ENCODE results near the gene TOPBP1.
"Not testable (repeated sequence)": the region's sequence is repeated elsewhere in the genome, so short reads cannot be mapped to it uniquely, and the experiment has no call there.

The TOPBP1 gene

DNA sequence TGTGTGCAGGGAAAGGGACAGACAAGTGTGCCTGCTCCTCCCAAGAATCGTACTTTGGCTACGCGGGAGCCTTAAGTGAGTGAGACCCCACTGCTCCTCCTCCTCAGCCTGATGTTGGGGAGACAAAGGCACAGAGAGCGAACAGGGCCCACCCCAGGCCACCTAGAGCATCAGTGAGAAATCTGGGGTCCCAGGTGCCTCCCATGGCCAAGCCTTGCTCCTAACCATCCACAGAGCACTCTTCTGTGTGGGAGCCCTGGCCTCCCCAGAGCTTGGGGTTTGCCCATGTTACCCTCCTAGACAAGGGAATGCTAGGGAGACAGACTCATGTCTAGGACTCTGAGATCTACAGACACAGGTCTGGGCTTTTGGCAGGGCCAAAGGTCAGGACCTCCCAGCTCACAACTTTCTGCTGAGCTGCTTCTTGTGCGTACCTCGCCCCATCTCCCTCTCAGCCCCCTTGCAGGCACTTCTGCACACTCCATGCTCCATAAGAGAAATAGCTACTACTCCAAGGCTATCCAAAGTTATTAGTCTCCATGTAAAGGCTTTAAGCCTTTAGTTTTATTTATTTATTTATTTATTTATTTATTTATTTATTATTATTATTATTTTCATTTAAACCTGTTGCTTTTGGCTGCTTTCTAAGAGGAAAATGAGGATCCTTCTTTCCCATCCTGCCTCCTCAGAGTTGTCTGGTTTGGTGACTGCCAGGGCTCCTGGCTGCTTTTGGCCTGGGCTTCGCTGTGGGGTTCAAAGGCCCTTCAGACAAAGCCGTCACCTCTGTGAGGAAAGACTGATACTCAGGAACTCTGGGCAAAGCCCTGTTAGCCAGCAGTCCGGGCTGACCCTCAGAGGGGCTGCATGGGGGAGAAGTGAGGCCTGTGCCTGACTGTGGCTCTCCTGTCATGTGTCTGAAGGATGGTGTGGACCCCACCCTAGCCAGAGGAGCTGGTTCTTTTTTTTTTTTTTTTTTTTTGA is 32.8 kb upstream of the TOPBP1 start:
- Mint-ChIP-seq H3K4me1 (no peaks in the 10 kb centered on the region), H3K27ac (ENCODE audit: low read depth) (no peak overlapping the region), H3K9me3 (no peaks in the 10 kb centered on the region), H3K4me3 (no peak overlapping the region), H3K27me3 (no peaks in the 10 kb centered on the region), H3K36me3 (ENCODE audit: insufficient read depth) (peaks cover 1% of the 10 kb centered on the region)
- DNase-seq (ENCODE audit: low spot score in 2 of 2): no peak
- no peak for ATAC-seq (replicated peaks; ENCODE audit: extremely low read depth, poor library complexity, severe bottlenecking)

DNA sequence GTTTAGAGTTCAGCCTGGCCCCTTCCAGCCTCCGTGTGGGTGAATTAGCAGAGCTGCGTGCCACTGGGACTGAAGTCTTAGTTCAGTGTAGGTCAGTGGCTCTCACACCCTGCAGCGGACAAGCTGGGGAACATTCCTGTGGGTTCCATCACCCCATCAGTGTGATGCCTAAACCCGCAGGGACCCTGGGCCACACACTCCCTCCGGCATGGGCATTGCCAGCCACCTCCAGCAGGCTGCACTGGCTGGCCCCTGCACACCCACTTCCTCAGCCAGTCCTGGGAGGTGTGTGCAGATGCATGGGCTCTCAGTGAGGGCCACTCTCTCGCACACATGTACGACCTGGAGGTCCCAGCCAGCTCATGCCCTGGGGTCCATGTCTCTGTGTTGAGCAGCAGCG is 32.1 kb upstream of the TOPBP1 start:
- H3K27me3 Mint-ChIP-seq: no peaks in the 10 kb centered on the region
- no peak overlapping the region for H3K4me3 Mint-ChIP-seq
- DNase-seq (ENCODE audit: low spot score in 2 of 2): no peak
- ATAC-seq (replicated peaks; ENCODE audit: extremely low read depth, poor library complexity, severe bottlenecking): no peak
- H3K4me1 Mint-ChIP-seq: no peaks in the 10 kb centered on the region
- no peak overlapping the region for H3K27ac Mint-ChIP-seq (ENCODE audit: low read depth)
- H3K36me3 Mint-ChIP-seq (ENCODE audit: insufficient read depth): peaks cover 1% of the 10 kb centered on the region
- H3K9me3 Mint-ChIP-seq: no peaks in the 10 kb centered on the region

GRCh38 chr3:133692759-133693158 is 31.0 kb upstream of the TOPBP1 start:
- Mint-ChIP-seq H3K4me3 (no peak overlapping the region), H3K27ac (ENCODE audit: low read depth) (no peak overlapping the region), H3K9me3 (no peaks in the 10 kb centered on the region), H3K36me3 (ENCODE audit: insufficient read depth) (peaks cover 1% of the 10 kb centered on the region), H3K4me1 (no peaks in the 10 kb centered on the region), H3K27me3 (no peaks in the 10 kb centered on the region)
- DNase-seq (ENCODE audit: low spot score in 2 of 2) (no peak), ATAC-seq (replicated peaks; ENCODE audit: extremely low read depth, poor library complexity, severe bottlenecking) (no peak)

DNA sequence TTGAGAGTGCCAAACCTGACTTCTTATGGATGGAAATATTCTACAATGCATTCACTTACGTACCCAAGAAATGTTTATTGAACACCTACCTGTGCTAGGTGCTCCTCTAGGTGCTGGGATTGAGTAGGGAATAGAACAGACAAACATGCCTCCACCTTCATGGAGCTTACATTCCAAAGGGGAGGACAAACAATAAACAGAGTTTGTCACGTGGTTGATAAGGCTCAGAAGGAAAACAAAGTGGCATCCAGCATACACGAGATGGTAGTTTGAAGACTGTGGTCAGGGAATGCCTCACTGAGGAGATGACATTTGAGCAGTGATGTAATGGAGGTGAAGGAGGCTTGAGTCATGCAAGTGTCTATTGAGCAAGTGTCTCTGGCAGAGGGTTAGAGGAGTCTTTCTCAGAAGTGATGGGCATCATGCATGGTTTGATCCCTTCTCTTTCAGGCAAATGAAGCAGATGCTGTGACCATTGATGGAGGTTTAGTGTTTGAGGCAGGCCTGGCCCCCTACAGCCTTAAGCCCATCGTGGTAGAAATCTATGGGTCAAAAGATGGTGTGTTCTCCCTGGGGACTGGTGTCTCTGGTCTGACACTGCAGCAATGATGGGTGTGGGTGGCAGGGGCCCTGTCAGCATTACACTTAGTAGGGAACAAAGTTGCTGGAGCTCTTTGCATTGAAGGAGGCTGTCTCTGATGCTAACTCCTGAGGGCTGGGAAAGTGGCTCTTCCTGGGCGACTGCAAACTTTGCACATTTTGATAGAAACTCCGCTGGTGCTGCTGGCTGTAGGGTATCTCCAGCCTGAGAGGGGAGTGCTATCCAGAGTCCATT is 29.7 kb upstream of the TOPBP1 start:
- peaks cover 1% of the 10 kb centered on the region for H3K36me3 Mint-ChIP-seq (ENCODE audit: insufficient read depth)
- H3K9me3 Mint-ChIP-seq: no peaks in the 10 kb centered on the region
- H3K4me3 Mint-ChIP-seq: no peak overlapping the region
- peak overlapping the region; percentile 11 for H3K27ac Mint-ChIP-seq (ENCODE audit: low read depth)
- H3K4me1 Mint-ChIP-seq: no peaks in the 10 kb centered on the region
- DNase-seq (ENCODE audit: low spot score in 2 of 2) (no peak), ATAC-seq (replicated peaks; ENCODE audit: extremely low read depth, poor library complexity, severe bottlenecking) (no peak)
- no peaks in the 10 kb centered on the region for H3K27me3 Mint-ChIP-seq

DNA sequence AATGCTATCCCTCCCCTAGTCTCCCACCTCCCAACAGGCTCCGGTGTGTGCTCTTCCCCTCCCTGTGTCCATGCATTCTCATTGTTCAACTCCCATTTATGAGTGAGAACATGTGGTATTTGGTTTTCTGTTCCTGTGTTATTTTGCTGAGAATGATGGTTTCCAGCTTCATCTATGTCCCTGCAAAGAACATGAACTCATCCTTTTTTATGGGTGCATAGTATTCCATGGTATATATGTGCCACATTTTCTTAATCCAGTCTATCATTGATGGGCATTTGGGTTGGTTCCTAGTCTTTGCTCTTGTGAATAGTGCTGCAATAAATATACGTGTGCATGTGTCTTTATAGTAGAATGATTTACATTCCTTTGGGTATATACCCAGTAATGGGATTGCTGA is 16.3 kb upstream of the TOPBP1 start:
- peaks cover 96% of the 10 kb centered on the region for H3K27me3 Mint-ChIP-seq
- H3K27ac Mint-ChIP-seq (ENCODE audit: low read depth); ATAC-seq (replicated peaks; ENCODE audit: extremely low read depth, poor library complexity, severe bottlenecking); H3K36me3 Mint-ChIP-seq (ENCODE audit: insufficient read depth); H3K4me3 Mint-ChIP-seq; H3K9me3 Mint-ChIP-seq; H3K4me1 Mint-ChIP-seq; DNase-seq (ENCODE audit: low spot score in 2 of 2): not testable (repeated sequence)

DNA sequence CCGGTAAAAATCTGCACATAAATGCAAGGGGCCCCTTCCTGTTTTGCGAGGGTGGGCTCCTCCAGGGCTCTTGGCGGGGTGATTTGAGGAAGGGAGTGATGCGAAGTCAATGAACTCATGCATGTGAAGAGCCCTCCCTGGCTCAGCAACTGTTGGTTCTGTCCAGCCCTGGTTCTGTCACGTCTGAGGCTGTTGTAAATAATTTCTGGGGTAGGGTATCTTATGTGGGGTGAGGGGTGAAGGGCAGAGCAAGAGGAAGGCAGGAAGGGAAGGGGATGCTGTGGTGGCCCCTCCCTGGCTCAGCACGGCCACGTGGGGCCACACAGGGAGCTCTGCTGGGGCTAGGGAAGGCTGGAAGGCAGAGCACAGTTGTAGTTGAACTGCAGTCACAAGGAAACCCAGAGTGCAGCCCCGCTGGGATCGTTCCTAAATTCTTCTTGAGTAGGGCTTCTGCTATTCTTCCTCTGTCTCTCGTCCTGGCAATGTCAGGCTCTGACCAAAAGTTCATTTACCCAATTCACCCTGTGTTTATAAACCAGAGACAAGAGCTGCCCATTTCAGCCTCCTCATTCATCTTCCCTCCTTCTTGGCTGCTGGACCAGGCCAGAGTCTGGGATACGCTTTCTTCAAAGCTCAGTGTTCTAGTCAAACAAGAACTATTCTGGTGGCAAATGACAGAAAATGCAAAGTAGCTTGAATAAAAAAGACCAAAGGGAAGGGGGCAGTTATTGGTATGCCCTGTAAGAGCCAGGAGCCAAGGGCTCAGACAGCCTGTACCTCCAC is 14.8 kb upstream of the TOPBP1 start:
- no peaks in the 10 kb centered on the region for H3K9me3 Mint-ChIP-seq
- peaks cover 6% of the 10 kb centered on the region for H3K4me1 Mint-ChIP-seq
- H3K27ac Mint-ChIP-seq (ENCODE audit: low read depth): no peak overlapping the region
- DNase-seq (ENCODE audit: low spot score in 2 of 2) (no peak), ATAC-seq (replicated peaks; ENCODE audit: extremely low read depth, poor library complexity, severe bottlenecking) (no peak)
- H3K36me3 Mint-ChIP-seq (ENCODE audit: insufficient read depth): no peaks in the 10 kb centered on the region
- H3K27me3 Mint-ChIP-seq: peaks cover 96% of the 10 kb centered on the region
- H3K4me3 Mint-ChIP-seq: no peak overlapping the region

GRCh38 chr3:133675631-133676335 is 14.0 kb upstream of the TOPBP1 start:
- H3K36me3 Mint-ChIP-seq (ENCODE audit: insufficient read depth): no peaks in the 10 kb centered on the region
- H3K27me3 Mint-ChIP-seq: peaks cover 98% of the 10 kb centered on the region
- no peaks in the 10 kb centered on the region for H3K9me3 Mint-ChIP-seq
- H3K4me3 Mint-ChIP-seq: no peak overlapping the region
- ATAC-seq (replicated peaks; ENCODE audit: extremely low read depth, poor library complexity, severe bottlenecking) (no peak), DNase-seq (ENCODE audit: low spot score in 2 of 2) (no peak)
- H3K27ac Mint-ChIP-seq (ENCODE audit: low read depth): no peak overlapping the region
- H3K4me1 Mint-ChIP-seq: peaks cover 6% of the 10 kb centered on the region

DNA sequence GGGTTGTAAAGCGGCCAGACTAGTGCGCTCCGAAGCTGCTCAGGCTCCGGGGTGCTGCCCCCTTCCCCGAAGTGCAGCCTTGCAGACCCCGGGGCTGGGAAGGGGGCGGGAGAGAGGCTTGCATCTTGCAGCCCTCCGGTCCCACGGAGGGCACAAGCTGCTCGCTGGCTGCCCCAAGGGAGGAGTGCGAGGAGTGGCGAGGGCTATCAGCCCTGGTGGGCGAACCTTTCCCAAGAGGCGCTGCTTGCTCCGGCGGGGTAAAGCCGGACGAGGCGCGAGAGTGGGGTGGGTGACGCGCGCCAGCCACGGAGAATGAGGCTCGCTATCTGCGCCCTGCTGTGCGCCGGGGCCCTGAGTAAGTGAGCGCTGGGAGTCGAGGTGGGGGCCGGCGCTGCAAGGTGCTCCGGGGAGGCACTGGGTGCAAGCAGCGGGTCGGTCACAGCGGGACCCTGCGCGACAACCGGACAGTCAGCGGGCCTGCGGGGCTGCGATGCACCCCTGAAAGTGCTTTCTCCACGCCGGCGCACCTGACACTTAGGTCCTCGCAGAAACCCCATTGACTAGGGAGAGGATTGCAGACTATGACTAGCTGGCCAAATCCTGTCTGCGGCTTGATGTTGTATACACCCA is 12.7 kb upstream of the TOPBP1 start:
- H3K4me1 Mint-ChIP-seq: peaks cover 6% of the 10 kb centered on the region
- H3K9me3 Mint-ChIP-seq: no peaks in the 10 kb centered on the region
- ATAC-seq (replicated peaks; ENCODE audit: extremely low read depth, poor library complexity, severe bottlenecking) (no peak), DNase-seq (ENCODE audit: low spot score in 2 of 2) (no peak)
- H3K27ac Mint-ChIP-seq (ENCODE audit: low read depth): no peak overlapping the region
- no peak overlapping the region for H3K4me3 Mint-ChIP-seq
- peaks cover 90% of the 10 kb centered on the region for H3K27me3 Mint-ChIP-seq
- H3K36me3 Mint-ChIP-seq (ENCODE audit: insufficient read depth): no peaks in the 10 kb centered on the region

GRCh38 chr3:133673746-133674145 is 12.0 kb upstream of the TOPBP1 start:
- no peak overlapping the region for H3K4me3 Mint-ChIP-seq
- DNase-seq (ENCODE audit: low spot score in 2 of 2) (no peak), ATAC-seq (replicated peaks; ENCODE audit: extremely low read depth, poor library complexity, severe bottlenecking) (no peak)
- H3K27me3 Mint-ChIP-seq: peaks cover 85% of the 10 kb centered on the region
- no peaks in the 10 kb centered on the region for H3K9me3 Mint-ChIP-seq
- H3K27ac Mint-ChIP-seq (ENCODE audit: low read depth): no peak overlapping the region
- no peaks in the 10 kb centered on the region for H3K36me3 Mint-ChIP-seq (ENCODE audit: insufficient read depth)
- peaks cover 6% of the 10 kb centered on the region for H3K4me1 Mint-ChIP-seq

GRCh38 chr3:133672461-133672860 is 10.7 kb upstream of the TOPBP1 start:
- H3K9me3 Mint-ChIP-seq: no peaks in the 10 kb centered on the region
- DNase-seq (ENCODE audit: low spot score in 2 of 2) (no peak), ATAC-seq (replicated peaks; ENCODE audit: extremely low read depth, poor library complexity, severe bottlenecking) (no peak)
- peaks cover 72% of the 10 kb centered on the region for H3K27me3 Mint-ChIP-seq
- H3K4me1 Mint-ChIP-seq: peaks cover 6% of the 10 kb centered on the region
- no peak overlapping the region for H3K4me3 Mint-ChIP-seq
- H3K36me3 Mint-ChIP-seq (ENCODE audit: insufficient read depth): no peaks in the 10 kb centered on the region
- H3K27ac Mint-ChIP-seq (ENCODE audit: low read depth): no peak overlapping the region

- no peak overlapping the region for H3K27ac Mint-ChIP-seq (ENCODE audit: low read depth)
- no peaks in the 10 kb centered on the region for H3K4me1 Mint-ChIP-seq
- no peaks in the 10 kb centered on the region for H3K9me3 Mint-ChIP-seq
- H3K4me3 Mint-ChIP-seq: no peak overlapping the region
- ATAC-seq (replicated peaks; ENCODE audit: extremely low read depth, poor library complexity, severe bottlenecking) (no peak), DNase-seq (ENCODE audit: low spot score in 2 of 2) (no peak)
- no peaks in the 10 kb centered on the region for H3K36me3 Mint-ChIP-seq (ENCODE audit: insufficient read depth)
- H3K27me3 Mint-ChIP-seq: peaks cover 53% of the 10 kb centered on the region
Observed at GRCh38 chr3:133670525-133670995, 8.8 kb upstream of the TOPBP1 start.
